ENCODE results near the gene DOK1. TPM values are rescaled to one million over a fixed set of nuclear protein-coding genes. Genes with fewer than 3 reads are reported as not detected.
A peak's percentile ranks its signal among the peaks of the same experiment; 100 is the strongest.

The DOK1 gene
- total RNA-seq, 2 experiments from 2014 or later: 15.0 to 16.6 TPM

DNA sequence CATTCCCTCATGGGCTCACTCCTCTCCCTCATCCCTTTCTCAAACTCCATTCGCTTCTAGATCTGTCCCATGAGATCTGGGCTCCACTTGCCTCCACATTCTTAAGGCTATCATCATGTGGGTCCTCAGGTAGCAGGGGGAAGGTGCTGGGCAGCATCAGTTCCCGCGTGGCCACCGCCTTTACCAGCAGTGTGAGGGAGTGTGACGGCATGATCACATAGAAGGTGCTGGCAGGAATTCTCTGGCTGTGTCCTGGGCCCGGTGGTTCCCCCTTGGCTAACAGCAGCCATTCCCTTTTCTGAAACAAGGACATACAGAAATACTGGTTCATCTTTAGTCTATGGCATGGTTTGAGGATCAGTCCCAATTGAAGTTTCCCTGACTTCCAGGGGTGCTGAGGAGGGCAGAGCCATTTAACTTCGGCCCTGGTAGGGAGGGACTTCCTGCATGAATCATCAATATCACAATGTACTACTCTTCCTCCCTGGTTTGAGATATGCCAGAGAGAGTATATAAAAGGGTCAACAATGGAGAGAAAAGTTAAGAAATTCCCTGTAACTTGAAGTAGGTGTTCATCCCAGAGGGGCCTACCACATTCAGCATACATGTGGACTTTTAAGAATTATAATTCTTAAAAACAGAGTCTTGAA is 7.7 kb downstream of the DOK1 start:
- ATAC-seq (no peak), DNase-seq (no peak)
- intact Hi-C loops (cut with micrococcal nuclease): no loop called here
- TF ChIP-seq, protein P1, sequence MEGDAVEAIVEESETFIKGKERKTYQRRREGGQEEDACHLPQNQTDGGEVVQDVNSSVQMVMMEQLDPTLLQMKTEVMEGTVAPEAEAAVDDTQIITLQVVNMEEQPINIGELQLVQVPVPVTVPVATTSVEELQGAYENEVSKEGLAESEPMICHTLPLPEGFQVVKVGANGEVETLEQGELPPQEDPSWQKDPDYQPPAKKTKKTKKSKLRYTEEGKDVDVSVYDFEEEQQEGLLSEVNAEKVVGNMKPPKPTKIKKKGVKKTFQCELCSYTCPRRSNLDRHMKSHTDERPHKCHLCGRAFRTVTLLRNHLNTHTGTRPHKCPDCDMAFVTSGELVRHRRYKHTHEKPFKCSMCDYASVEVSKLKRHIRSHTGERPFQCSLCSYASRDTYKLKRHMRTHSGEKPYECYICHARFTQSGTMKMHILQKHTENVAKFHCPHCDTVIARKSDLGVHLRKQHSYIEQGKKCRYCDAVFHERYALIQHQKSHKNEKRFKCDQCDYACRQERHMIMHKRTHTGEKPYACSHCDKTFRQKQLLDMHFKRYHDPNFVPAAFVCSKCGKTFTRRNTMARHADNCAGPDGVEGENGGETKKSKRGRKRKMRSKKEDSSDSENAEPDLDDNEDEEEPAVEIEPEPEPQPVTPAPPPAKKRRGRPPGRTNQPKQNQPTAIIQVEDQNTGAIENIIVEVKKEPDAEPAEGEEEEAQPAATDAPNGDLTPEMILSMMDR (IDR thresholded peaks at IDR 0.05): no peak
- peaks cover 24% of the 10 kb centered on the region for H3K27me3 Mint-ChIP-seq
- no peaks in the 10 kb centered on the region for H3K36me3 Mint-ChIP-seq (ENCODE audit: low read depth)
- CTCF ChIA-PET: no interaction called here
- no peak overlapping the region for H3K27ac Mint-ChIP-seq
- POLR2A ChIA-PET: no interaction called here
- H3K4me1 Mint-ChIP-seq (ENCODE audit: low read depth): peaks cover 18% of the 10 kb centered on the region
- H3K9me3 Mint-ChIP-seq: no peaks in the 10 kb centered on the region
- no peak overlapping the region for H3K4me3 Mint-ChIP-seq

DNA sequence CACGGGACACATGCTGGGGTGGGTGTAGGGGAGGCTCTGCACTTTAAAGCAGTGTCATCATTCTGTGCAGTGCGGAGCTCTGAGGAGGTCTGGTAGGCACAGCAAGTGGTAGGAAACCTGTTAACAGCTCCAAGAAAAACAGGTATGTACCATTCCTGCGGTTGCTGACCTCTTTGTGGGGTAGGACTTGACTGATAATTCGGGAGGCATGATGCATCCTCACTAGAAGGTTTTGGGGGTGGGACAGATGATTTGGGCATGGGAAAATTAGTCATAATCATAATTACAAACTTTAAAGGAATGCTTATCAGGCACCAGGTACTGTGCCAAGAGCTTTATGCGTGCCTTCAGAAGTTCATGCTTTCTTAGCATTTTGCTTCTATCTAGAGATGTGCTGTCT is 9.7 kb downstream of the DOK1 start:
- intact Hi-C loops (cut with micrococcal nuclease): no loop called here
- CTCF ChIA-PET: interaction anchor here (0.7 to 1.3 kb wide), 3 partner anchors 22 to 35 kb away, joined by 3 to 4 read pairs (median 3); partner anchors contain the start of genes AUP1 and HTRA2
- Mint-ChIP-seq H3K36me3 (ENCODE audit: low read depth) (no peaks in the 10 kb centered on the region), H3K9me3 (no peaks in the 10 kb centered on the region), H3K27me3 (peaks cover 26% of the 10 kb centered on the region), H3K4me1 (ENCODE audit: low read depth) (peaks cover 31% of the 10 kb centered on the region), H3K4me3 (no peak overlapping the region), H3K27ac (no peak overlapping the region)
- POLR2A ChIA-PET: interaction anchor here (0.7 kb wide), 1 partner anchor 54 kb away, joined by 3 read pairs; no protein-coding TSS in a partner anchor
- ATAC-seq (no peak), DNase-seq (no peak)
- TF ChIP-seq, protein P1 (IDR thresholded peaks at IDR 0.05): no peak

DNA sequence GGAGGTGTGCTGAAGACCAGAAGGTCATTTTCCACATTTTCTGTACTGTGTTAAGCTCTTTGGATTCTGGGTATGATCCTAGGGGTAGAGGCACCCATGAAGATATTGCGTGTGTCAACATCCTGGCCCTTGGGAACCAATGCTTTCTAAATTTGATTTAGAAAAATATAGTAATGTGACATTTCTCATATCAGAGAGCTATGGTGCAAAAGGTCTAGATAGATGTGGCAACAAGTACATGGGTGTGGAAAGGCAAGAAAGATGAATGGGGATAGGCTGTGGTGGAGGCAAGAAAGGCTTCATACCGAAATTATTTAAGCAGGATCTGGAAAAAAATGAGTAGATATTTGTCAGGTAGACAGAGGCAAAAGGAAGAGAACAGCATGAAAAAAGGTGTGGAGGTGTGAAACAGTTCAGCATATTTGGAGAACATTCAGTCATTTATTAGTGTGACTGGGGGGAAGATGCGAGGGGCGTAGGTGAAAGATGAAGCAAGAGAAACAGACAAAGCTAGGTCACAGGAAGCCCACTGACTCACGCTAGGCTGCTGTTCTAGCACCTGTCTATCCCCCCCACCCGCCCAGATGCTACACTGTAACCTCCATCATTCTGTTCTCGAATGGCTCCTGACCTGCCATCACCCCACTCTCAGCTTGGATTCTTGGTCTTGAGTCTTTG is 11.7 kb downstream of the DOK1 start:
- no peaks in the 10 kb centered on the region for H3K36me3 Mint-ChIP-seq (ENCODE audit: low read depth)
- DNase-seq: peak; percentile 51
- peaks cover 30% of the 10 kb centered on the region for H3K4me1 Mint-ChIP-seq (ENCODE audit: low read depth)
- H3K27ac Mint-ChIP-seq: peak overlapping the region; percentile 82
- ChIA-PET POLR2A (interaction anchor here (0.7 to 2.3 kb wide), 7 partner anchors 9 to 94 kb away, joined by 3 to 11 read pairs (median 4); partner anchors contain the start of genes DOK1, LOXL3, MRPL53 and TLX2), CTCF (interaction anchor here (0.8 to 2.9 kb wide), 6 partner anchors 11 to 34 kb away, joined by 3 to 15 read pairs (median 4); no protein-coding TSS in a partner anchor)
- H3K27me3 Mint-ChIP-seq: peaks cover 21% of the 10 kb centered on the region
- H3K4me3 Mint-ChIP-seq: peak overlapping the region; percentile 22
- TF ChIP-seq, protein P1 (IDR thresholded peaks at IDR 0.05): no peak
- peak; percentile 52 for ATAC-seq
- intact Hi-C loops (cut with micrococcal nuclease): no loop called here
- no peaks in the 10 kb centered on the region for H3K9me3 Mint-ChIP-seq

DNA sequence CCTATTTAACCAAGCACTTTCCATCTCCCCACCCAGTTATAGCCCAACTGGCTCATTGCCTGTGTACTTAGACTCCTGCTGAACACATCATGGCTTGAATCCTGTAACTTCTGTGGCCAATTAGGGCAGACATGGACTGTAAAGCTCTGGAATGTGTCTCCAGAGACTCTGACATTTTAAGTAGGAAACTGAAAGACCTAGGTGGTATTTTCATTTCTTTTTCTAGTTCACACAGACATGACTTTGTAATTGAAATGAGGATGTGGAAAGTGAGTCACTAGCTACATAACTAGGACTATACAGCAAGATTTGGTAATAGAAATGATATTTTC is 12.2 kb downstream of the DOK1 start:
- TF ChIP-seq, protein P1 (IDR thresholded peaks at IDR 0.05): no peak
- H3K36me3 Mint-ChIP-seq (ENCODE audit: low read depth): no peaks in the 10 kb centered on the region
- DNase-seq (no peak), ATAC-seq (peak; percentile 64)
- intact Hi-C loops (cut with micrococcal nuclease): no loop called here
- H3K4me1 Mint-ChIP-seq (ENCODE audit: low read depth): peaks cover 30% of the 10 kb centered on the region
- ChIA-PET CTCF (interaction anchor here (0.8 to 2.9 kb wide), 9 partner anchors 10 to 175 kb away, joined by 3 to 15 read pairs (median 3); partner anchors contain the start of genes CCDC142 and TTC31), POLR2A (interaction anchor here (0.7 to 2.3 kb wide), 8 partner anchors 10 to 94 kb away, joined by 3 to 11 read pairs (median 4); partner anchors contain the start of genes DOK1, LOXL3, MRPL53 and TLX2)
- peak overlapping the region; percentile 82 for H3K27ac Mint-ChIP-seq
- H3K4me3 Mint-ChIP-seq: peak overlapping the region; percentile 22
- H3K9me3 Mint-ChIP-seq: no peaks in the 10 kb centered on the region
- H3K27me3 Mint-ChIP-seq: peaks cover 16% of the 10 kb centered on the region
